Astrocyte (in vitro differentiated cells and primary cell): ENCODE measurements around the gene SORL1-AS1.

Source experiments
- DNase-seq: peaks from one replicate; pipeline ENCODE4 v3.0.0-alpha.2; 2010; ENCODE audit warnings: low read depth
- FAIRE-seq: peaks from 2 replicates; lab custom pipeline; 2011; peaks lifted over from hg19 to GRCh38; lab: Jason Lieb, UNC
- H2AFZ ChIP-seq: 2 replicates; pipeline ENCODE4 v1.6.0; 2012; ENCODE audit warnings: low read depth, low read length, inconsistent platforms
- H3K27ac ChIP-seq: 2 replicates; pipeline ENCODE4 v1.5.1; 2011; ENCODE audit warnings: low read depth, low read length, inconsistent platforms
- H3K27me3 ChIP-seq: 2 replicates; pipeline ENCODE4 v1.6.0; 2011; ENCODE audit warnings: low read length, inconsistent platforms; ENCODE audit not compliant: insufficient read depth
- H3K36me3 ChIP-seq: 2 replicates; pipeline ENCODE4 v1.5.1; 2011; ENCODE audit warnings: low read length, inconsistent platforms; ENCODE audit not compliant: insufficient read depth
- H3K4me1 ChIP-seq: 2 replicates; pipeline ENCODE4 v1.5.1; 2011; ENCODE audit warnings: low read length, inconsistent platforms; ENCODE audit not compliant: insufficient read depth
- H3K4me2 ChIP-seq: 2 replicates; pipeline ENCODE4 v1.6.0; 2012; ENCODE audit warnings: low read length, inconsistent platforms
- H3K4me3 ChIP-seq: 2 replicates; pipeline ENCODE4 v1.5.1; 2011; ENCODE audit warnings: low read depth, mild to moderate bottlenecking, low read length, inconsistent platforms; ENCODE audit not compliant: insufficient read depth
- H3K79me2 ChIP-seq: 2 replicates; pipeline ENCODE4 v1.6.0; 2012; ENCODE audit warnings: mild to moderate bottlenecking, low read length, inconsistent platforms; ENCODE audit not compliant: insufficient read depth
- H3K9ac ChIP-seq: 2 replicates; pipeline ENCODE4 v1.6.0; 2012; ENCODE audit warnings: mild to moderate bottlenecking, low read length, inconsistent platforms
- H3K9me3 ChIP-seq: 2 replicates; pipeline ENCODE4 v1.5.1; 2012; ENCODE audit warnings: low read depth, mild to moderate bottlenecking, low read length, inconsistent platforms; ENCODE audit not compliant: insufficient read depth
- H4K20me1 ChIP-seq: 2 replicates; pipeline ENCODE4 v1.6.0; 2012; ENCODE audit warnings: low read length, inconsistent platforms; ENCODE audit not compliant: insufficient read depth
- H3K27ac Mint-ChIP-seq: one replicate; pipeline ENCODE4 v1.8.0; 2021; ENCODE audit warnings: mild to moderate bottlenecking, mixed read lengths; ENCODE audit not compliant: unreplicated experiment
- H3K27me3 Mint-ChIP-seq: one replicate; pipeline ENCODE4 v1.8.0; 2021; ENCODE audit warnings: low read depth, mixed read lengths; ENCODE audit not compliant: unreplicated experiment
- H3K36me3 Mint-ChIP-seq: one replicate; pipeline ENCODE4 v1.8.0; 2021; ENCODE audit warnings: low read depth, mixed read lengths; ENCODE audit not compliant: unreplicated experiment
- H3K4me1 Mint-ChIP-seq: one replicate; pipeline ENCODE4 v1.8.0; 2021; ENCODE audit warnings: low read depth, mixed read lengths; ENCODE audit not compliant: unreplicated experiment
- H3K4me3 Mint-ChIP-seq: one replicate; pipeline ENCODE4 v1.8.0; 2021; ENCODE audit warnings: mild to moderate bottlenecking, moderate library complexity, mixed read lengths; ENCODE audit not compliant: unreplicated experiment
- H3K9me3 Mint-ChIP-seq: one replicate; pipeline ENCODE4 v1.8.0; 2021; ENCODE audit warnings: mild to moderate bottlenecking, mixed read lengths; ENCODE audit not compliant: unreplicated experiment
- EZH2 ChIP-seq: IDR thresholded peaks from 2 replicates; pipeline ENCODE4 v1.6.1; 2012; ENCODE audit warnings: mild to moderate bottlenecking, low read length, inconsistent platforms; ENCODE audit not compliant: insufficient read depth
- TF ChIP-seq, protein P1 (sequence below): IDR thresholded peaks from 2 replicates; pipeline ENCODE4 v1.5.1; 2011; ENCODE audit warnings: low read depth, mild to moderate bottlenecking, inconsistent platforms, low read length, moderate library complexity; ENCODE audit not compliant: insufficient read depth

The SORL1-AS1 gene

DNA sequence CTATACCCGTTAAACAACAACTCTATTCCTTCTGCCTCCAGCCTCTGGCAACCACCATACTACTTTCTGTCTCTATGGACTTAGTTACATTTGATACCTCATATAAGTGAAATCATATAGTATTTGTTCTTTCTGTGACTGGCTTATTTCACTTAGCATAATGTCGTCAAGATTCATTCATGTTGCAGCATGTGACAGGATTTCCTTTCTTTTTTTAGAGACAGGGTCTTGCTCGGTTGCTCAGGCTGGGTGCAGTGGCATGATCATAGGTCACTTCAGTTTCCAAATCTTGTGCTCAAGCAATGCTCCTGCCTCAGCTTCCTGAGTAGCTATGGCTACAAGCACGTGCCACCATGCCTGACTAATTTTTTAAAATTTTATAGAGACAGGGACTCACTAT lies 30.1 kb downstream of the SORL1-AS1 start:
- Histone ChIP-seq H2AFZ (no peak overlapping the region), H3K27me3 (peaks cover 22% of the 10 kb centered on the region), H3K4me3 (no peak overlapping the region), H3K9me3 (no peaks in the 10 kb centered on the region), H3K9ac (no peak overlapping the region), H4K20me1 (no peaks in the 10 kb centered on the region), H3K27ac (no peak overlapping the region), H3K4me2 (no peak overlapping the region), H3K4me1 (no peaks in the 10 kb centered on the region), H3K36me3 (no peaks in the 10 kb centered on the region), H3K79me2 (no peaks in the 10 kb centered on the region)
- Mint-ChIP-seq H3K36me3 (no peaks in the 10 kb centered on the region), H3K9me3 (peaks cover 8% of the 10 kb centered on the region), H3K27ac (no peak overlapping the region), H3K27me3 (peaks cover 25% of the 10 kb centered on the region), H3K4me3 (no peak overlapping the region), H3K4me1 (no peaks in the 10 kb centered on the region)
- FAIRE-seq (no peak), DNase-seq (no peak)
- no peak for TF ChIP-seq EZH2
- TF ChIP-seq, protein P1, sequence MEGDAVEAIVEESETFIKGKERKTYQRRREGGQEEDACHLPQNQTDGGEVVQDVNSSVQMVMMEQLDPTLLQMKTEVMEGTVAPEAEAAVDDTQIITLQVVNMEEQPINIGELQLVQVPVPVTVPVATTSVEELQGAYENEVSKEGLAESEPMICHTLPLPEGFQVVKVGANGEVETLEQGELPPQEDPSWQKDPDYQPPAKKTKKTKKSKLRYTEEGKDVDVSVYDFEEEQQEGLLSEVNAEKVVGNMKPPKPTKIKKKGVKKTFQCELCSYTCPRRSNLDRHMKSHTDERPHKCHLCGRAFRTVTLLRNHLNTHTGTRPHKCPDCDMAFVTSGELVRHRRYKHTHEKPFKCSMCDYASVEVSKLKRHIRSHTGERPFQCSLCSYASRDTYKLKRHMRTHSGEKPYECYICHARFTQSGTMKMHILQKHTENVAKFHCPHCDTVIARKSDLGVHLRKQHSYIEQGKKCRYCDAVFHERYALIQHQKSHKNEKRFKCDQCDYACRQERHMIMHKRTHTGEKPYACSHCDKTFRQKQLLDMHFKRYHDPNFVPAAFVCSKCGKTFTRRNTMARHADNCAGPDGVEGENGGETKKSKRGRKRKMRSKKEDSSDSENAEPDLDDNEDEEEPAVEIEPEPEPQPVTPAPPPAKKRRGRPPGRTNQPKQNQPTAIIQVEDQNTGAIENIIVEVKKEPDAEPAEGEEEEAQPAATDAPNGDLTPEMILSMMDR, result no peak

DNA sequence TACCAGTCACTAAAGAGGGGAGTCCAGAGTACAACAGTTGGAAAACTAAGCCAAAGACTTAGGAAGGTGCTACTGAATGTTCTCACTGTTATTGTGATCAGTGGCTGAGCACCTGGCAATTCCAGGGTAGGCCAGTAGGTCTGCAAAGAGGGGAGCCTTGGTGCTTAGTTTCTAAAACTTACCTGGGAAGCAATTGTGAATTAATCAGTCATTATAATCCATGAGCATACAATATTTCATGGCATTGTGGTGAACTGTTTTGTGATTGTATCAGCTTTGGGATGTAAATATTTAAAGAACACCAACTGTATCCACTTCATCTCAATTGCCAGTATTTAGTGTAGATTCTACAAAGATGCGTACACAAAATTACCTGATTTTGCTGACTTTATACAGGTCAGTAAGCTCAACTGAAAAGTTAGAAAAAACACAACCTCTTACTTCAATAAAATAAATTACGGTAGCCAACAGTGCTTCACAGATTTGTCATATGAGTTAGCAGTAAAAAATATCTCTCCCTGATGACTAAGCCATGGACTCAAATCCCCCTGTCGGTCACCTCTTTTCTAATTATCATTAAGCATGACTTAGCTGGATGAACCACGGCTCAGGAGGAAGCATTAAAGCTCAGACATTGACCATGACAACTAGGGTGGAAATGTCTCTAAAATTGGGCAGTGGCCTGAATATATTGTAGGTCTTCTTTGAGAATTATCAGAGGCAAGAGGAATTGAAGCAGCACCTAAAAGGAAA lies 31.4 kb downstream of the SORL1-AS1 start:
- Histone ChIP-seq H2AFZ (no peak overlapping the region), H3K36me3 (no peaks in the 10 kb centered on the region), H3K4me3 (no peak overlapping the region), H3K4me1 (peaks cover 7% of the 10 kb centered on the region), H3K4me2 (no peak overlapping the region), H3K9me3 (no peaks in the 10 kb centered on the region), H3K27me3 (peaks cover 9% of the 10 kb centered on the region), H3K79me2 (no peaks in the 10 kb centered on the region), H3K9ac (no peak overlapping the region), H3K27ac (no peak overlapping the region), H4K20me1 (no peaks in the 10 kb centered on the region)
- FAIRE-seq (no peak), DNase-seq (no peak)
- Mint-ChIP-seq H3K36me3 (no peaks in the 10 kb centered on the region), H3K27ac (no peak overlapping the region), H3K4me1 (peaks cover 5% of the 10 kb centered on the region), H3K27me3 (peaks cover 18% of the 10 kb centered on the region), H3K4me3 (no peak overlapping the region), H3K9me3 (peaks cover 8% of the 10 kb centered on the region)
- TF ChIP-seq, protein P1, result no peak
- no peak for TF ChIP-seq EZH2

DNA sequence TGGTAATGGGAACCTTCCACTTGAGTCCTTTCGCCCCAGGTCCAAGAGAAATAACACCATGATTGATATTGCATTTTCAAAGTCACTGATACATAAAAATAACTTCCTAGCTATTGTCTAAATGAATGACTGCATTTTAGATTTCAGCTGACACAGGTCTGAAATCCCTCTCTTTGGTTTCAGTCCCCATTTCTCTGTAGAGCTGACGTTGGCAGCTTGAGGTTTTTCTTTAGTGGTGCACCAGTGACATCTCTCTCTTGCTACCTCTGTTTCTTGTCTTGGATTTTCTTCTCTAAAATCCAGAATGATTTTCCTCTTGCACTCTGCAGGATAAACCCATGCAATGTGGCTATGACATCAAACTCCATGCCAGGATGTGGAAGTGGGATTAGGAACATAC lies 32.4 kb downstream of the SORL1-AS1 start:
- no peak overlapping the region for H3K4me3 Mint-ChIP-seq
- no peak overlapping the region for H2AFZ ChIP-seq
- no peaks in the 10 kb centered on the region for H4K20me1 ChIP-seq
- peaks cover 13% of the 10 kb centered on the region for H3K27me3 Mint-ChIP-seq
- no peak for DNase-seq
- H3K27ac ChIP-seq, result no peak overlapping the region
- no peak overlapping the region for H3K9ac ChIP-seq
- no peaks in the 10 kb centered on the region for H3K9me3 ChIP-seq
- no peak overlapping the region for H3K4me3 ChIP-seq
- H3K4me1 Mint-ChIP-seq, result peaks cover 5% of the 10 kb centered on the region
- no peaks in the 10 kb centered on the region for H3K36me3 Mint-ChIP-seq
- peaks cover 7% of the 10 kb centered on the region for H3K4me1 ChIP-seq
- no peak for FAIRE-seq
- H3K36me3 ChIP-seq, result no peaks in the 10 kb centered on the region
- no peak overlapping the region for H3K4me2 ChIP-seq
- peaks cover 6% of the 10 kb centered on the region for H3K9me3 Mint-ChIP-seq
- no peak overlapping the region for H3K27ac Mint-ChIP-seq
- TF ChIP-seq EZH2, result no peak
- TF ChIP-seq, protein P1, result no peak
- H3K27me3 ChIP-seq, result peaks cover 9% of the 10 kb centered on the region
- H3K79me2 ChIP-seq, result no peaks in the 10 kb centered on the region
